ENCODE measurements around the gene PRKD2.
"Not testable (repeated sequence)": the region's sequence is repeated elsewhere in the genome, so short reads cannot be mapped to it uniquely, and the experiment has no call there.

Gene PRKD2

GRCh38 chr19:46629546-46630025, 87.3 kb downstream of the PRKD2 start:
- DNase-seq: no peak

GRCh38 chr19:46628970-46629369, 87.9 kb downstream of the PRKD2 start:
- not testable (repeated sequence) for DNase-seq

GRCh38 chr19:46626446-46626845, 90.5 kb downstream of the PRKD2 start:
- DNase-seq: no peak

DNA sequence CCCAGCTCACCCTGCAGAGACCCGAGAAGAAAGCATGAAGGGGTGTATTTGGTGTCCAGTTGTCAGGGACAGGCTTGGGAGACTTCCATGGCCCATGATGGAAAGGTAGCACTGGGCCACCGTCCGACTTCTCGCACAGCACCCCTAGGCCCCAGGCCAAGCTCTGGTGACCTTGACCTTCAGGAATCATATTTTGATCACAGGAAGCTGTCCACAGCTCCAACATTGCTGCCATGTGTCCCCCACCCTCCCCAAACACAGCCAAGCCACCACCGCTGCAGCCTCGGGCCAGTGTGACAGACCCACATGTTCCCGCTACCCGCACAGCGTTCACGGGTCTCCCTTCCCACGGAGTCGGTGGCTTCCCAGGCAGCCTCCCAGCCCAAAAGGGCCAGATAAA, 91.2 kb downstream of the PRKD2 start:
- no peak for DNase-seq

DNA sequence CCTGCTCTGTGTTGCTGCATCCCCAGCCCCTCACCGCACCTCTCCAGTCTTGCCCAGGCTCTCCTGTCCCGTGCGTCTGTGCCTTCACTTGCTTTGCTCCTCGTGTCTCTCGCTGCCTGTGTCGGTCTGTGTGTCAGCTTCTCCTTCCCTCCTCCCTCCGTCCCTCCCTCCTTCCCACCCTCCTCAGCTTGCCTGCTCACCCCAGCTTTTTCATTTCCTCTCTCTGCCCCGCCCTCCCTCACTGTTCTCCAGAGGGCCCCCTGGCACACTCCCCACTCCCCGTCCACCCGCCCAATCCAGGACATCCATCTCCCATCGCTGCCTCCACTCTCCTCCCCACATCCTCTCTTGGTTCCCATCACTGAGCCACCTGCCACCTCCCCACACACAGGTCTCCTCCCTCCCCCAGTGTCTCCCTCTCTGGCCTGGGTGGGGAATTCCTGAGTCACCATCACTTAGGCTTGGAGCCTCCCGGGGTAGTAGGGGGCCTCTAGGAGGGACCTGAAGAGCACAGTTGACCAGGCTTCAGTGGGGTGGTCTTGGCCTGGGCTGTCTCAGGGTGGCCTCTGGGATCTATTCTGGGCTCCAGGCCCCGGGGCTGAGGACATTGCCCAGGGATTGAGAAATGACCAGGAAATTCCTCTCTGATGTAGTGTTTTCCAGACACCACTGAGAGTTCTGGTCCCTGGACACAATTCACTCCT, 91.8 kb downstream of the PRKD2 start, which contains the start of gene PTGIR:
PTGIR (minus strand) TSS at position 132 of the 704 bp plus-strand sequence. CDS start 864 bp downstream, outside the sequence.
- DNase-seq: peak in 1 of 2 donors; percentile 54

All from CD4-positive, alpha-beta T cell treated with Interleukin-4 for 1 hour (primary cell).